HG02610 (cell line): ENCODE data around the gene RHBDF2.
"Not testable (repeated sequence)": the region's sequence is repeated elsewhere in the genome, so short reads cannot be mapped to it uniquely, and the experiment has no call there.

Source experiments
- ATAC-seq: cut with Tn5 transposase; IDR thresholded peaks from one replicate; pipeline ENCODE4 v1.9.1; 2021; ENCODE audit warnings: mild to moderate bottlenecking, moderate library complexity; ENCODE audit not compliant: unreplicated experiment

Gene RHBDF2

DNA sequence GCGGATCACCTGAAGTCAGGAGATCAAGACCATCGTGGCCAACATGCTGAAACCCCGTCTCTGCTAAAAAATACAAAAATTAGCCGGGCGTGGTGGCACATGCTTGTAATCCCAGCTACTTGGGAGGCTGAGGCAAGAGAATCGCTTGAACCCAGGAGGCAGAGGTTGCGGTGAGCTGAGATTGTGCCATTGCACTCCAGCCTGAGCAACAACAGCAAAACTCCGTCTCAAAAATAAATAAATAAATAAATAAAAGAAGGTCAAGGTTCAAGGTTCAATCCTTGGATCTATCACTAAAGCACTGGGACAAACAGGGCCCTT, 24.2 kb upstream of the RHBDF2 start:
- ATAC-seq, result not testable (repeated sequence)

GRCh38 chr17:76524598-76525512, 23.6 kb upstream of the RHBDF2 start:
- no peak for ATAC-seq

DNA sequence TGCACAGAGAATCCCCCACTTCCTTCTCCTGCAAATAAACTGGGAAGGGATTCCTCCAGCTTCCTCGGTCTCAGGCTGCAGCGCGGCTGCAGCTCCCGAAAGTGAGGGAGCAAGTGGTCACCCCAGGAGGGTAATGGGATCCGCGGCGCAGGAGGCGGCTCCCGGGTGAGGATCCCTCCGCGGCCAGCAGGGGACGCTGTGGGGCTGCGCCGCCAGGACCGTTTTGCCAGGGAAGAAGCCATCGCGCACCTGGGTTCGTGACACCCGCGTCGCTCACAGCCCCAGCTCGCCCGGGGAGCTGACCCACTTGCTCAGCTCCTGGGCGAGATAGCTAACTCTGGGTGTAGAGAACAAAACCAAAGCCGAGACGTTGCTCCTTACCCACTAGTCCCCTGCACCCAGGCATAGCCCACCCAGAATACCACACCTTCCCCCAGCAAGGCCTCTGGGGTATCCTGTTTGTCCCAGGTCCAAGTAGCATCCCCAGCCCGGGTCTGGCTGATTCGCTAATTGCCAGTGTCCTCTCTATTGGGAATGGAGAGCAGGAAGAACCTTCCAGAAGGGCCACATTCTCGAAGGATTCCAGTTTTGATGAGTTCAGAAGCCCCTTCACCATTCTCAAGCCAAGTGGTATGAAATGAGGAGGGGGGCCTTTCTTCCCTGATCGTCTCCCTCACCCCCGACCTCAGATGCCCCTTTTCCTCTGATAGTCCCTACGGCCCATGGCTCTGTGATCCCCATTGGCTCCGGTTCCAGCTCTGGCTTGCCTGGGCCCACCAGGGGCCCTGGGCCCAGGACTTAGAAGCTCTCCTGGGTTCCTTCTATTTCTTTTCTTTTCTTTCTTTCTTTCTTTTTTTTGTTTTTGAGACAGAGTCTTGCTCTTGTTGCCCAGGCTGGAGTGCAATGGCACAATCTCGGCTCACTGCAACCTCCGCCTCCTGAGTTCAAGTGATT, 22.1 kb upstream of the RHBDF2 start:
- ATAC-seq, result peak; percentile 43

- ATAC-seq, result not testable (repeated sequence)
Measured at GRCh38 chr17:76521683-76522082, 20.5 kb upstream of the RHBDF2 start.

GRCh38 chr17:76521262-76521661, 20.0 kb upstream of the RHBDF2 start:
- ATAC-seq, result no peak

GRCh38 chr17:76519048-76519966, 18.1 kb upstream of the RHBDF2 start:
- no peak for ATAC-seq

DNA sequence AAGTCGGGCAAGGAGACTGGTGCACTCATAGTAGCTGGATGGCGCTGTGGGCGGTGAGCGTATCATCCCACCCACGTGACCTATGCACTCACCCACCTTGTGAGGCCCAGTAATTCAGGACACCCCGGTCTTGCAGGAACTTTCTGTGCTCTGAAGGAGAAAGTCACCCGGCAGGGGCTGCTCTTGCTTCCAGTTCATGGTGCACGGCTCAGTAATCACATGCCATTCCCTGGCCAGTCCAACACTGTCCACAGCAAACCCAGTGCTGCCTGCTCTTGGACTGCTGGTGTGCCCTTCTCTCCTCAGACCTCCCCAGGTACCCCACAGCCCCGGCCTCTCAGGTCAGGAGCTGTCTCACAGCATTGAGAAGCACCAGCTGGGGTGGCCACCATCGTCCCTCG, 16.4 kb upstream of the RHBDF2 start:
- no peak for ATAC-seq

GRCh38 chr17:76515274-76515949, 14.2 kb upstream of the RHBDF2 start:
- ATAC-seq, result peak; percentile 66

- ATAC-seq, result not testable (repeated sequence)
Measured at GRCh38 chr17:76514355-76514754, 13.1 kb upstream of the RHBDF2 start.

GRCh38 chr17:76513306-76513692, 12.1 kb upstream of the RHBDF2 start:
- ATAC-seq, result no peak

- ATAC-seq, result no peak
Measured at GRCh38 chr17:76512366-76513305, 11.4 kb upstream of the RHBDF2 start.

DNA sequence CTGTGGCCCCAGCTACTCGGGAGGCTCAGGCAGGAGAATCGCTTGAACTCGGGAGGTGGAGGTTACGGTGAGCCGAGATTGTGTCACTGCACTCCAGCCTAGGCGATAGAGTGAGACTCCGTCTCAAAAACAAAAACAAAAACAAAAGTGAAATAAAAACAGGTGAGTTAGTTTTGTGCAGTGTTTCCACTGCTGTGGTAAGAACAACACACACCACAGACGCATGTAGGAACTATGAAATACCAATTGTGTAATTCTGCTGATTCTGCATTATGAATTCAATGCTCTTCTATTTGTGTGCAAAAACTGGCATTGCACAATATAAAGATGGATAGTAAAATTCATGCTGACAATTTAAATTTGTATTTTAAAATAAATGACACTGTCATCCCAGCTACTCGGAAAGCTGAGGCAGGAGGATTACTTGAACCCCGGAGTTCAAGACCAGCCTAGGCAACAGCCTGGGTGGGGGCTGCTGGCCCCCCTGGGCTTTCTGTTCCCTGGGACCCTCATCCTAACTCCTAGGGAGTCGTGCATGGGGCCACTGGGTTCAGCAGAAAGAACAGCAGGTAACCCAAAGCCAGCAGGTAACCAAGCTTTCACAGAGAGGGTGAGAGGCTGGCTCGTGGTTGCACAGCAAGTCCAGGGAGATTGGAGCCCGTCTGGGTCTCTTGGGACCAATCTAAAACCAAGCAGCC, 10.6 kb upstream of the RHBDF2 start:
- no peak for ATAC-seq

DNA sequence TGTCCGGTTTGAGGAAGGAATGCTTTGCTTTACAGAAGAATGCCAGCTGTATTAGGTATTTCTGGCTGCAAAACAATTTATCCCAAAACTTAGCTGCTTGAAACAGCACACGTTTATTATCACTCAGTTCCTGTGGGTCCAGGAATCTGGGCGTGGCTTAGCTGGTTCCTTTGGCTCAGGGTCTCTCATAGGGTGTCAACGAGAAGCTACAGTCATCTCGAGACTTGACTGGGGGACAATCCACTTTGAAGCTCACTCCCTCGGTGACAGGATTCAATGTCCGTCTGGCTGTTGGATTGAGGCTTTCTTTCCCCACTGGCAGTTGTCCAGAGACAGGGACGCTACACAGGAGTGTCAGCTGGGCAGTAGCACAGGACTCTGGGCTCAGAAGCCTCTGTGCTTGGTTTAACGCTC, 9.6 kb upstream of the RHBDF2 start:
- ATAC-seq, result no peak

DNA sequence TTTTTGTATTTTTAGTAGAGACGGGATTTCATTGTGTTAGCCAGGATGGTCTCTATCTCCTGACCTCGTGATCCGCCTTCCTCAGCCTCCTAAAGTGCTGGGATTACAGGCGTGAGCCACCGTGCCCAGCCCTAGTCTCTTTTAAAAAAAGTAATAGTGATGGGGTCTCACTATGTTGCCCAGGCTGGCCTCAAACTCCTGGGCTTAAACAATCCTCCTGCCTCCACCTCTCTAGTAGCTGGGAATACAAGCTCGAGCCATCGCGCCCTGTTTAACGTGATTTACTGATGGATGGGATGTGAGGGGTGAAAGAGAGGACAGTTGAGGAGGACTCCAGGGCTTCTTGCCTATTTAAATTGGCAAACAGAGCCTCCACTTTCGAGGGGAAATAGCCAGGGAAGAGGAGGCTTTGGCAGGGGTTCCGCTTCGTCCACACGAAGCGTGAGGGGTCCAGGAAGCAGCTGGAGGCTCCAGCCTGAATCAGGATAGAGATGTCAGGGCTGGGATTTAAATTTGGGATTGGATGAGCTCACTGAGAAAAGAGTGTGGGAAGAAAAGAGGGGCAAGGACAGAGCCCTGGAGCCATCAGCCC, 7.3 kb upstream of the RHBDF2 start:
- not testable (repeated sequence) for ATAC-seq

DNA sequence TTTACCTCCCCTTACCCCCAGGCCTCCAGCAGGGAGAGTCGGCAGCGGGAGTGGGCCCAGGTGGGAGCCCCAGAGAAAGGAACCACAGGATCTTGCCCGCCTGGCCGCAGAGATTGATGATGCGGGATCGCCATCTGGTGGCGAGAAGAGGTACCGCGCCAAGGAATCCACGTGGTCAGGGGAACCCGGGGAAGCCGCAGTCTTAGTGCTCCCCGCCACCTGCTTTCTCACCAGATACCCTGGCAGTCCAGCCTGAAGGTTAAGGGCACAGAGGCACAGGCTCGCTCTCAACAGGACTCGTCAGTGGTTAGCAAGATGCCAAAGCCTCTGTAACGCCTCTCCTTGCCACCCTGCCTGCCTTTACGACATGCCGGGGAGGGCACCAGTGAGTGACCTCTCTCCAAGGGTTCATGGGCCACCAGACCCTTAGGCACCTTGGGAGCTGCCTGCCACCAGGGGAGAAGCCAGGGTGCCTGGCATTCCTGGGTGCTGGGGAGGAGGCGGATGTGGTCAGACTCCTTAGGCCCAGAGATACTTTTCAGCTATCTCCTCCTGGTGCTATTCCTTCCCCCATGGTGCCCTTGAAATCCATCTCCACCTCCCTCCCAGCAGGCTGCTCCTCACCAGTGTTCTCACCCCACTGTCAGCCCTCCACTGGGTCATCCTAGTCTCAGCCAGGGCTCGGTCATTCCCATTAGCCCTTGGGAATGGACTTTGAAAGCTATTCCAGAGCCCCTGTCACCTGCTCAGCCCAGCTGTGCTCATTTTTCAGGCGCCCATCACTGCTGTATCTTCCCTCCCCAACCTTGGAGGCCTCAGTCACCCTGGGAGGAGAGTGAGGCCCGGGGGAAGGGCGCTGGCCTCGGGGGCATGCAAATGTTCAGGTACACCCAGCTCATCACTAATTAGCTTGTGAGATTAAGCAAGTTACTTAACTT, 5.5 kb upstream of the RHBDF2 start:
- no peak for ATAC-seq

- no peak for ATAC-seq
Measured at GRCh38 chr17:76504117-76504516, 2.9 kb upstream of the RHBDF2 start.
